Fibroblast of lung (primary cell): ENCODE measurements around the gene LMO4.

Experiments
- CTCF ChIP-seq, 2 donors: IDR thresholded peaks in 1 of 2; conservative IDR thresholded peaks in 1 of 2; 1 replicate in 1 of 2; 2 replicates in 1 of 2; pipeline ENCODE4 v1.5.1; 2011 to 2012; ENCODE audit warnings: low read length in 2 of 2, control low read depth in 1 of 2, inconsistent platforms in 1 of 2, low read depth in 1 of 2, mild to moderate bottlenecking in 1 of 2
- EZH2 ChIP-seq: IDR thresholded peaks from 2 replicates; pipeline ENCODE4 v1.5.1; 2012; ENCODE audit warnings: low read length, control low read depth, mild to moderate bottlenecking; ENCODE audit errors: missing control alignments

- TF ChIP-seq CTCF (conservative IDR thresholded peaks at IDR 0.05 in 1 of 2, IDR thresholded peaks at IDR 0.05 in 1 of 2; ENCODE audit: low read depth in 1 of 2, low read length in 2 of 2) = no peak
- no peak for TF ChIP-seq EZH2
Observed at GRCh38 chr1:87299661-87300060, 29.0 kb upstream of the LMO4 start.
